Measurements from ENCODE around the gene SULT1E1.

DNA sequence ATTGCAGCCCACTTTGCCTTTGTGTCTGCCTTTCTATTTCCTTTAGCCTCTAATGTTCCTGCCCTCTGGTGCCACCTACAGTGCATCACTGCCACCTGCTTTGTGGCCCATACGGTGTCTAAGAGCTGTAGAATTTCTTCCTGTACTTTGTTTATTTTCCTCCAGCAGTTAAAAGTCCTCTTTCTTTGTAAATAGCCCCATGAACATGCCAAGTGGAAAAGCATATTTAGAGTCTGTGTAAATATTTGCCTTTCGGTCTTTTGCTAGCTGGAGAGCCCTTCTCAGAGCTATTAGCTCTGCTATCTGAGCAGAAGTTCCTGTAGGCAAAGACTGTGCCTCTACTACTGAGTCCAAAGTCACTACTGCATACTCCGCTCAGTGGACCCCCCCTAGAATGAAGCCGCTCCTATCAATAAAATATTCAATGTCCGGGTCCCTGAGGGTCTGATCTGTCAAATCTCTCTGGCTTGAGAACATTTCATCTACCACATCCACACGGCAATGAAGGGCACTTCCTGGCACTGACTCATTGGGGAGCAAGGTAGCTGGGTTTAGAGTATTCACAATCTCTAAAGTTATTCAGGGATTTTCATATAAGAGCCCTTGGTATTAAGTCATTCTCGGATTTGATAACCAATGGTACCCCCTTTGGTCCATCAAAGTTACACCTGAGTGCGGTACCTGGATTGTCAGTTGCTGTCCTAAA lies 36.3 kb downstream of the SULT1E1 start:
- TF ChIP-seq, protein P1, sequence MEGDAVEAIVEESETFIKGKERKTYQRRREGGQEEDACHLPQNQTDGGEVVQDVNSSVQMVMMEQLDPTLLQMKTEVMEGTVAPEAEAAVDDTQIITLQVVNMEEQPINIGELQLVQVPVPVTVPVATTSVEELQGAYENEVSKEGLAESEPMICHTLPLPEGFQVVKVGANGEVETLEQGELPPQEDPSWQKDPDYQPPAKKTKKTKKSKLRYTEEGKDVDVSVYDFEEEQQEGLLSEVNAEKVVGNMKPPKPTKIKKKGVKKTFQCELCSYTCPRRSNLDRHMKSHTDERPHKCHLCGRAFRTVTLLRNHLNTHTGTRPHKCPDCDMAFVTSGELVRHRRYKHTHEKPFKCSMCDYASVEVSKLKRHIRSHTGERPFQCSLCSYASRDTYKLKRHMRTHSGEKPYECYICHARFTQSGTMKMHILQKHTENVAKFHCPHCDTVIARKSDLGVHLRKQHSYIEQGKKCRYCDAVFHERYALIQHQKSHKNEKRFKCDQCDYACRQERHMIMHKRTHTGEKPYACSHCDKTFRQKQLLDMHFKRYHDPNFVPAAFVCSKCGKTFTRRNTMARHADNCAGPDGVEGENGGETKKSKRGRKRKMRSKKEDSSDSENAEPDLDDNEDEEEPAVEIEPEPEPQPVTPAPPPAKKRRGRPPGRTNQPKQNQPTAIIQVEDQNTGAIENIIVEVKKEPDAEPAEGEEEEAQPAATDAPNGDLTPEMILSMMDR (IDR thresholded peaks at IDR 0.05 in 4 of 5, conservative IDR thresholded peaks at IDR 0.05 in 1 of 5) = no peak
- TF ChIP-seq POLR2A (IDR thresholded peaks at IDR 0.05) = no peak
